ENCODE data around the gene NMNAT3.

GRCh38 chr3:139675327-139675726 is 2.4 kb downstream of the NMNAT3 start:
- no peak for TF ChIP-seq HNF4A (conservative IDR thresholded peaks at IDR 0.05)
- TF ChIP-seq TAF1 (conservative IDR thresholded peaks at IDR 0.05) = no peak
- TF ChIP-seq CTCF (IDR thresholded peaks at IDR 0.05; ENCODE audit: low read depth, low read length, missing input control) = no peak
